HEK293 (cell line): Measurements from ENCODE around the gene FADS2.
A peak's percentile ranks its signal among the peaks of the same experiment; 100 is the strongest.

Experiments used
- GLIS2 ChIP-seq: fragments of 450-650 bp; formaldehyde crosslinking; IDR thresholded peaks from 2 replicates; pipeline ENCODE4 v1.5.1; 2016; ENCODE audit warnings: missing biosample characterization, missing genetic modification characterization
- MEIS1 ChIP-seq: sonication (generic); formaldehyde crosslinking; IDR thresholded peaks from 2 replicates; pipeline ENCODE4 v1.8.1; 2022; ENCODE audit warnings: missing genetic modification reagents, mild to moderate bottlenecking, borderline replicate concordance
- PRDM6 ChIP-seq: fragments of 450-650 bp; formaldehyde crosslinking; IDR thresholded peaks from 2 replicates; pipeline ENCODE4 v1.5.1; 2017; ENCODE audit warnings: missing biosample characterization, missing genetic modification characterization
- TCF7L2 ChIP-seq: IDR thresholded peaks from 2 replicates; pipeline ENCODE4 v1.6.1; 2011; ENCODE audit warnings: low read depth, mild to moderate bottlenecking, inconsistent platforms, low read length, moderate library complexity, borderline replicate concordance
- YY1 ChIP-seq: fragments of 450-650 bp; formaldehyde crosslinking; IDR thresholded peaks from 2 replicates; pipeline ENCODE4 v1.5.1; 2018; ENCODE audit warnings: missing biosample characterization, missing genetic modification characterization
- ZBTB11 ChIP-seq: fragments of 450-650 bp; formaldehyde crosslinking; conservative IDR thresholded peaks from 2 replicates; pipeline ENCODE4 v1.5.1; 2016; ENCODE audit warnings: low read depth, missing biosample characterization, missing genetic modification characterization
- ZFP69B ChIP-seq: fragments of 450-650 bp; formaldehyde crosslinking; IDR thresholded peaks from 2 replicates; pipeline ENCODE4 v1.5.1; 2016; ENCODE audit warnings: missing biosample characterization, missing genetic modification characterization
- ZNF114 ChIP-seq: fragments of 450-650 bp; formaldehyde crosslinking; IDR thresholded peaks from 2 replicates; pipeline ENCODE4 v1.5.0; 2017; ENCODE audit warnings: missing biosample characterization, missing genetic modification characterization
- ZNF133 ChIP-seq: fragments of 450-650 bp; formaldehyde crosslinking; IDR thresholded peaks from 2 replicates; pipeline ENCODE4 v1.5.1; 2016; ENCODE audit warnings: missing biosample characterization, missing genetic modification characterization
- ZNF214 ChIP-seq: fragments of 450-650 bp; formaldehyde crosslinking; IDR thresholded peaks from 2 replicates; pipeline ENCODE4 v1.5.1; 2017; ENCODE audit warnings: missing biosample characterization, mild to moderate bottlenecking, missing genetic modification characterization, borderline replicate concordance
- ZNF274 ChIP-seq, 2 experiments: fragments of 200-500 bp in 1 of 2; fragments of 450-650 bp in 1 of 2; sonication (Bioruptor generic) in 1 of 2; formaldehyde crosslinking in 1 of 2; IDR thresholded peaks; 2 replicates each; pipeline versions ENCODE4 v1.5.1 to v1.6.1; 2014 to 2016; ENCODE audit warnings: borderline replicate concordance in 1 of 2, inconsistent platforms in 1 of 2, low read length in 1 of 2, missing biosample characterization in 1 of 2, missing genetic modification characterization in 1 of 2
- ZNF341 ChIP-seq: fragments of 450-650 bp; formaldehyde crosslinking; IDR thresholded peaks from 2 replicates; pipeline ENCODE4; 2016; ENCODE audit warnings: low read depth, missing biosample characterization, missing genetic modification characterization
- ZNF366 ChIP-seq: fragments of 450-650 bp; formaldehyde crosslinking; conservative IDR thresholded peaks from 2 replicates; pipeline ENCODE4 v1.5.1; 2016; ENCODE audit warnings: missing biosample characterization, missing genetic modification characterization
- ZNF37A ChIP-seq: fragments of 450-650 bp; IDR thresholded peaks from 2 replicates; pipeline ENCODE4 v1.5.1; 2018; ENCODE audit warnings: missing biosample characterization, missing genetic modification characterization
- ZNF398 ChIP-seq: fragments of 450-650 bp; formaldehyde crosslinking; IDR thresholded peaks from 2 replicates; pipeline ENCODE4 v1.5.1; 2017; ENCODE audit warnings: missing biosample characterization, missing genetic modification characterization
- ZNF48 ChIP-seq: fragments of 450-650 bp; formaldehyde crosslinking; IDR thresholded peaks from 2 replicates; pipeline ENCODE4 v1.5.1; 2016; ENCODE audit warnings: missing biosample characterization, missing genetic modification characterization
- ZNF510 ChIP-seq: fragments of 450-650 bp; formaldehyde crosslinking; IDR thresholded peaks from 2 replicates; pipeline ENCODE4 v1.5.1; 2018; ENCODE audit warnings: mild to moderate bottlenecking, missing genetic modification characterization, missing biosample characterization; ENCODE audit not compliant: insufficient replicate concordance
- ZNF585B ChIP-seq: fragments of 450-650 bp; formaldehyde crosslinking; IDR thresholded peaks from 2 replicates; pipeline ENCODE4 v1.5.1; 2016; ENCODE audit warnings: missing biosample characterization, missing genetic modification characterization
- ZNF600 ChIP-seq: fragments of 450-650 bp; formaldehyde crosslinking; IDR thresholded peaks from 2 replicates; pipeline ENCODE4 v1.5.1; 2016; ENCODE audit warnings: missing biosample characterization, missing genetic modification characterization
- ZNF610 ChIP-seq: fragments of 450-650 bp; formaldehyde crosslinking; IDR thresholded peaks from 2 replicates; pipeline ENCODE4 v1.5.1; 2016; ENCODE audit warnings: missing biosample characterization, missing genetic modification characterization, borderline replicate concordance
- ZNF621 ChIP-seq: fragments of 450-650 bp; formaldehyde crosslinking; IDR thresholded peaks from 2 replicates; pipeline ENCODE4 v1.5.1; 2017; ENCODE audit warnings: missing biosample characterization, missing genetic modification characterization
- ZNF658 ChIP-seq: fragments of 450-650 bp; formaldehyde crosslinking; IDR thresholded peaks from 2 replicates; pipeline ENCODE4; 2016; ENCODE audit warnings: missing biosample characterization, missing genetic modification characterization
- ZNF664 ChIP-seq: fragments of 450-650 bp; formaldehyde crosslinking; IDR thresholded peaks from 2 replicates; pipeline ENCODE4 v1.5.1; 2016; ENCODE audit warnings: missing biosample characterization, missing genetic modification characterization
- ZNF830 ChIP-seq: fragments of 450-650 bp; IDR thresholded peaks from 2 replicates; pipeline ENCODE4 v1.5.0; 2018; ENCODE audit warnings: missing biosample characterization, missing genetic modification characterization, low read depth, mild to moderate bottlenecking, moderate library complexity
- TF ChIP-seq, protein P1 (sequence below): fragments of 450-650 bp; formaldehyde crosslinking; IDR thresholded peaks from 2 replicates; pipeline ENCODE4 v1.5.1; 2016; ENCODE audit warnings: missing biosample characterization, missing genetic modification characterization
- TF ChIP-seq, protein P2 (sequence below): fragments of 450-650 bp; formaldehyde crosslinking; IDR thresholded peaks from 2 replicates; pipeline ENCODE4 v1.5.1; 2016; ENCODE audit warnings: missing biosample characterization, missing genetic modification characterization

Gene FADS2

DNA sequence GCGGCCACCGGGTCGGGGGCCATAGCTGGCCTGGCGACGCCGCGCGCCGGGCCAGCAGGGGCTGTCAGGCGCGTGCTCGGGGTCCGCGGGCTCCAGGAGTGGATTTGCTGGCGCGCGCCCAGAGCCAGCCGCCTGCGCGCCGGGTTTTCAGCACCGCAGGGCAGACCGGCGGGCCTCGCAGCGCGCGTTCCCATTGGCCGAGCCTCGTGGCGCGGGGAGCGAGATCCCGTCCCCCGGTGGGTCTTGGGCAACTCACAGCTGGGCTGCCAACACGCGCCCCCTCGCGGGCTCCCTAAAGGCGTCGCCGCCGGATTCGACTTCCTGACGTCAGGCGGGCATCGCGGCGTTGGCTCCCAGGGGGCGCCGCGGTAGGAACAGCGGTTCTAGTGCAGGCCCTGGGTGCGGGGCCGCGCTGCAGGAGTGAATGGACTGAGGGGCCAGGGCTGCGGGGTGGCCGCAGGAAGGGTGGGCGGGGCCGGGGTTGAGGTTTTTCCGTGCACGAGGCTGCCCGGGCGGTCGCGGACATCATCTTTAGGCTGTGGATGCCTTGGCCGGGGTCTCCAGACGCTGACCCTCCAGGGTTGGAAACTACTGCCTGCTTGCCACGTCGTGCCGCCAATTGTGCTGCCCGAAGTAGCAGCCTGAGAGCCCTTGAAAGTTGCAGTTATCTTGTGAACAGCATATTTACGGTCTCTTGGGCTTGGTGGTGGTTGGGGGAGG is 11.2 kb upstream of the FADS2 start, which contains the start of gene FADS1 (continued):
- TF ChIP-seq ZBTB11 (tag by site-specific recombination) (no peak), YY1 (tag by site-specific recombination) (peak; percentile 50; the same call in 1 of the 2 replicates), ZNF664 (tag by site-specific recombination) (no peak), ZNF510 (tag by site-specific recombination) (no peak), GLIS2 (peak; percentile 97), ZNF114 (no peak), TCF7L2 (no peak), ZNF341 (tag by site-specific recombination) (peak; percentile 76), ZFP69B (no peak), ZNF274 (IDR thresholded peaks at IDR 0.05; ENCODE audit: low read length) (no peak), ZNF274 (tag by site-specific recombination; IDR thresholded peaks at IDR 0.05; ENCODE audit: borderline replicate concordance) (no peak), ZNF658 (tag by site-specific recombination) (no peak), MEIS1 (CRISPR knock-in tag) (no peak), ZNF610 (tag by site-specific recombination) (no peak), ZNF133 (no peak), ZNF600 (tag by site-specific recombination) (peak; percentile 26; the same call in 1 of the 2 replicates), ZNF398 (tag by site-specific recombination) (peak; percentile 42), ZNF830 (tag by site-specific recombination) (no peak), ZNF621 (tag by site-specific recombination) (no peak), ZNF366 (tag by site-specific recombination) (no peak), ZNF585B (no peak), ZNF48 (tag by site-specific recombination) (no peak), ZNF37A (tag by site-specific recombination) (no peak), ZNF214 (tag by site-specific recombination) (no peak), PRDM6 (tag by site-specific recombination) (no peak)
- TF ChIP-seq, protein P1, sequence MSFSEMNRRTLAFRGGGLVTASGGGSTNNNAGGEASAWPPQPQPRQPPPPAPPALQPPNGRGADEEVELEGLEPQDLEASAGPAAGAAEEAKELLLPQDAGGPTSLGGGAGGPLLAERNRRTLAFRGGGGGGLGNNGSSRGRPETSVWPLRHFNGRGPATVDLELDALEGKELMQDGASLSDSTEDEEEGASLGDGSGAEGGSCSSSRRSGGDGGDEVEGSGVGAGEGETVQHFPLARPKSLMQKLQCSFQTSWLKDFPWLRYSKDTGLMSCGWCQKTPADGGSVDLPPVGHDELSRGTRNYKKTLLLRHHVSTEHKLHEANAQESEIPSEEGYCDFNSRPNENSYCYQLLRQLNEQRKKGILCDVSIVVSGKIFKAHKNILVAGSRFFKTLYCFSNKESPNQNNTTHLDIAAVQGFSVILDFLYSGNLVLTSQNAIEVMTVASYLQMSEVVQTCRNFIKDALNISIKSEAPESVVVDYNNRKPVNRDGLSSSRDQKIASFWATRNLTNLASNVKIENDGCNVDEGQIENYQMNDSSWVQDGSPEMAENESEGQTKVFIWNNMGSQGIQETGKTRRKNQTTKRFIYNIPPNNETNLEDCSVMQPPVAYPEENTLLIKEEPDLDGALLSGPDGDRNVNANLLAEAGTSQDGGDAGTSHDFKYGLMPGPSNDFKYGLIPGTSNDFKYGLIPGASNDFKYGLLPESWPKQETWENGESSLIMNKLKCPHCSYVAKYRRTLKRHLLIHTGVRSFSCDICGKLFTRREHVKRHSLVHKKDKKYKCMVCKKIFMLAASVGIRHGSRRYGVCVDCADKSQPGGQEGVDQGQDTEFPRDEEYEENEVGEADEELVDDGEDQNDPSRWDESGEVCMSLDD (tag by site-specific recombination) = peak; percentile 63
- TF ChIP-seq, protein P2, sequence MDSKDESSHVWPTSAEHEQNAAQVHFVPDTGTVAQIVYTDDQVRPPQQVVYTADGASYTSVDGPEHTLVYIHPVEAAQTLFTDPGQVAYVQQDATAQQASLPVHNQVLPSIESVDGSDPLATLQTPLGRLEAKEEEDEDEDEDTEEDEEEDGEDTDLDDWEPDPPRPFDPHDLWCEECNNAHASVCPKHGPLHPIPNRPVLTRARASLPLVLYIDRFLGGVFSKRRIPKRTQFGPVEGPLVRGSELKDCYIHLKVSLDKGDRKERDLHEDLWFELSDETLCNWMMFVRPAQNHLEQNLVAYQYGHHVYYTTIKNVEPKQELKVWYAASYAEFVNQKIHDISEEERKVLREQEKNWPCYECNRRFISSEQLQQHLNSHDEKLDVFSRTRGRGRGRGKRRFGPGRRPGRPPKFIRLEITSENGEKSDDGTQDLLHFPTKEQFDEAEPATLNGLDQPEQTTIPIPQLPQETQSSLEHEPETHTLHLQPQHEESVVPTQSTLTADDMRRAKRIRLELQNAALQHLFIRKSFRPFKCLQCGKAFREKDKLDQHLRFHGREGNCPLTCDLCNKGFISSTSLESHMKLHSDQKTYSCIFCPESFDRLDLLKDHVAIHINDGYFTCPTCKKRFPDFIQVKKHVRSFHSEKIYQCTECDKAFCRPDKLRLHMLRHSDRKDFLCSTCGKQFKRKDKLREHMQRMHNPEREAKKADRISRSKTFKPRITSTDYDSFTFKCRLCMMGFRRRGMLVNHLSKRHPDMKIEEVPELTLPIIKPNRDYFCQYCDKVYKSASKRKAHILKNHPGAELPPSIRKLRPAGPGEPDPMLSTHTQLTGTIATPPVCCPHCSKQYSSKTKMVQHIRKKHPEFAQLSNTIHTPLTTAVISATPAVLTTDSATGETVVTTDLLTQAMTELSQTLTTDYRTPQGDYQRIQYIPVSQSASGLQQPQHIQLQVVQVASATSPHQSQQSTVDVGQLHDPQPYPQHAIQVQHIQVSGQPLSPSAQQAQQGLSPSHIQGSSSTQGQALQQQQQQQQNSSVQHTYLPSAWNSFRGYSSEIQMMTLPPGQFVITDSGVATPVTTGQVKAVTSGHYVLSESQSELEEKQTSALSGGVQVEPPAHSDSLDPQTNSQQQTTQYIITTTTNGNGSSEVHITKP = peak; percentile 50
